Glutamatergic neuron (in vitro differentiated cells): Measurements from ENCODE around the gene SMAD2. TPM values are rescaled to one million over a fixed set of nuclear protein-coding genes. Genes with fewer than 3 reads are reported as not detected.
A peak's percentile ranks its signal among the peaks of the same experiment; 100 is the strongest.

Source experiments
- DNase-seq: peaks from one replicate; pipeline ENCODE4 v3.0.0; 2022
- H3K27ac Mint-ChIP-seq: one replicate; pipeline ENCODE4 v1.8.0; 2020; ENCODE audit warnings: mild to moderate bottlenecking, mixed read lengths, inconsistent platforms; ENCODE audit not compliant: unreplicated experiment
- H3K27me3 Mint-ChIP-seq: one replicate; pipeline ENCODE4 v1.8.0; 2020; ENCODE audit warnings: mild to moderate bottlenecking, moderate library complexity, mixed read lengths, inconsistent platforms; ENCODE audit not compliant: unreplicated experiment
- H3K36me3 Mint-ChIP-seq: one replicate; pipeline ENCODE4 v1.8.0; 2020; ENCODE audit warnings: mild to moderate bottlenecking, mixed read lengths, inconsistent platforms; ENCODE audit not compliant: unreplicated experiment
- H3K4me1 Mint-ChIP-seq: one replicate; pipeline ENCODE4 v1.8.0; 2020; ENCODE audit warnings: mild to moderate bottlenecking, low read depth, mixed read lengths, inconsistent platforms; ENCODE audit not compliant: unreplicated experiment
- H3K4me3 Mint-ChIP-seq: one replicate; pipeline ENCODE4 v1.8.0; 2020; ENCODE audit warnings: mild to moderate bottlenecking, mixed read lengths, inconsistent platforms; ENCODE audit not compliant: unreplicated experiment
- H3K9me3 Mint-ChIP-seq: one replicate; pipeline ENCODE4 v1.8.0; 2020; ENCODE audit warnings: mild to moderate bottlenecking, moderate library complexity, mixed read lengths, inconsistent platforms; ENCODE audit not compliant: unreplicated experiment
- CTCF ChIP-seq: fragments of 200-600 bp; sonication (generic); IDR thresholded peaks from one replicate; pipeline ENCODE4 v1.5.0; 2021; ENCODE audit not compliant: partially characterized antibody, unreplicated experiment
- long read RNA-seq: library from polyadenylated mRNA; unstranded; transcript quantifications from one replicate; pipeline ENCODE4 v2.0.0, GENCODE V29; 2020; ENCODE audit not compliant: unreplicated experiment
- total RNA-seq: library from RNA; stranded (reverse); fragmentation: NEBNext Ultra II Directional; extraction: Animal tissue kit (Norgen Biotek cat#: 25700); gene quantifications from one replicate; pipeline ENCODE4 v1.2.1, GENCODE V29; 2021; ENCODE audit not compliant: unreplicated experiment

The SMAD2 gene
- total RNA-seq = 134 TPM
- long read RNA-seq, full-length matches to known transcripts = 8 of 15 reads
- long read RNA-seq, partial matches to known transcripts = 1 of 15 reads
- long read RNA-seq, other reads (novel, unspliced or antisense) = 6 of 15 reads

DNA sequence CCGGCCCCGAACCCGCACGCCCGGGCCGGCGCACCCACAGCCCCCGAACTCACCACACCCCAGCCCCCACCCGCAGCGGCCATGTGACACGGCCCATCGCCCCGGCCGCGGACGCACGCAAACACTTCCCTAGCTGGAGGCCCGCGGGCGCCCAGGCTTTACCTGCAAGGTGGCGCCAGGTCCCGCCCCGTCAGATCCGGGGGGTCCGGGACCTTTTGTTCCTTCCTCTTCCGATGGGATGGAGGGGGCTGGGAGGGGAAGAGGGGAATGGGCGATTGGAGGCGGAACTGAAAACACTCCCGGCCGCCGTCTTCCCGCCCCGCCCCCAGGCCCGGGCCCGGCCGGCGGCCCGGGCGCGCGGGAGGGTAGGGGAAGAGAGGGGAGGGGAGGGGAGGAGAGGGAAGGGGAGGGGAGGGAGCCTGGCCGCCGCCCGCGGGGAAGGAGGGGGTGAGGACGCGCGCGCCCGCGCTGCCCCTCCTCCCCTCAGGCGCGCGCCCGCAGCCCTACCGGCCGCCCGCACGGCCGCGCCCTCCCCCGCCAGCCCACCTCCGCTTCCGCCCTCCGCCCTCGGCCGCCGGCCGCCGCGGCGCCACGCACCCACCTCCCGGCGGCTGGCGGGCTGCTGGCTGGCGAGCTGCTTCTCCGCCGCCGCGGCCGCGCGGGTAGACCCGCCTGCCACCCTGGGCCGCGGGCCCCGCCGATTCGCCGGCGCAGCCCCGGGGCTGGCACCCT, at the start of gene SMAD2:
TSS of gene SMAD2 (minus strand) at position 461 of the 732 bp plus-strand sequence. CDS start 33,903 bp downstream, outside the sequence.
- Mint-ChIP-seq H3K27me3 (no peaks in the 10 kb centered on the region), H3K9me3 (peaks cover 15% of the 10 kb centered on the region), H3K4me1 (peaks cover 44% of the 10 kb centered on the region), H3K36me3 (no peaks in the 10 kb centered on the region), H3K4me3 (peak within 1 kb of the TSS; percentile 92), H3K27ac (peak within 1 kb of the TSS; percentile 84)
- TF ChIP-seq CTCF = no peak
- peak; percentile 80 for DNase-seq

DNA sequence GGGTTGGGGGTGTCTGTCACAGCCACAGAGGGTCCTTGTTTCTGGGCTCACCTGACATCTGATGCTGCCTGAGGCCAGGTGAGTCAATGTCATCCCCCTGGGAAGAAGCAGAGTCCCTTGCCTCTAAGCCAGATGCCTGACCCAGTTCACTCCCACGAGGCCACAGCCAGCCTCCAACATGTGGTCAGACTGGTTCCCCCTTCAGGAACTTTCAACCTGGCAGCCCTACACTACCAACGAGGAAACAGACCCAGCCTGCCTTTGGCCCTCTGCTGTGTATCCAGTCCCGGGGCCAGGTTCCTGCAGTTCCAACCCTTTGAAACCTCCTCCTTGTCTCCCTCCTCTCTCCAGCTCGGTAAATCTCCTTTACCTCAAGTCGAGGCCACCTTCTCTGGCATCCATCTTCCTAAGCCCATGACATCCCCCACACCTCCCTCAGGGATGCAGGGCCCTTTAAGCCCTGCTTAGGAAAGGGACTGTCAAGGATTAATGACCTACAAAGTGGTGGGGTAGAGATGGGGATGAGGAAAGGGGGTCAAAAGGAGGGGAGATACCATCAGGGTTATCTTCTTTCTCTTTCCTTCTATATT, 49.2 kb upstream of the SMAD2 start:
- no peak overlapping the region for H3K4me3 Mint-ChIP-seq
- peaks cover 5% of the 10 kb centered on the region for H3K9me3 Mint-ChIP-seq
- H3K27me3 Mint-ChIP-seq = peaks cover 9% of the 10 kb centered on the region
- no peaks in the 10 kb centered on the region for H3K36me3 Mint-ChIP-seq
- no peak for DNase-seq
- peaks cover 32% of the 10 kb centered on the region for H3K4me1 Mint-ChIP-seq
- H3K27ac Mint-ChIP-seq = no peak overlapping the region
- no peak for TF ChIP-seq CTCF

GRCh38 chr18:47978603-47979002, 48.1 kb upstream of the SMAD2 start:
- peaks cover 3% of the 10 kb centered on the region for H3K27me3 Mint-ChIP-seq
- peaks cover 2% of the 10 kb centered on the region for H3K9me3 Mint-ChIP-seq

DNA sequence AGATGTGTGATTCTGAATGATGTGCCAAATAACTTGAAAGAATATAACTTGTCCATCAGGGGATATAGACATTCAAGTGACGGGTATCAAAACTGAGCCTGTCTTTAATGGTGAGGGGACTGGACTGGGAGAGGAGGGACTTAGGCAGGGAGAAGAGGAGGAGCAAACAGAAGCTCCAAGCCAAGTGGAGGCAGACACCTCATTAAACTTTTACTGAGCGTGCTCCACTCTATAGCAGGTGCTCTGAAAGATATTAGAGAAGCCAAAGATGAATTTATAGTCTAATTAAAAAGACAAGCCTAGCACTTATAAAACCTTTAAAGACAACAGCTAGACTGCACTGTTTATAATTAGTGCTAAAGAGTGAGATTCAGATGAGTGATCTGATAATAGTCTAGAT, 47.7 kb upstream of the SMAD2 start:
- Mint-ChIP-seq H3K27me3 (peaks cover 3% of the 10 kb centered on the region), H3K4me3 (no peak overlapping the region), H3K36me3 (no peaks in the 10 kb centered on the region), H3K27ac (no peak overlapping the region), H3K4me1 (peaks cover 21% of the 10 kb centered on the region), H3K9me3 (peaks cover under 1% of the 10 kb centered on the region)
- DNase-seq = no peak
- no peak for TF ChIP-seq CTCF

More at GRCh38 chr18:47978603-47979002, 48.1 kb upstream of the SMAD2 start:
- Mint-ChIP-seq H3K27ac (no peak overlapping the region), H3K36me3 (no peaks in the 10 kb centered on the region), H3K4me3 (no peak overlapping the region), H3K4me1 (peaks cover 25% of the 10 kb centered on the region)
- DNase-seq = no peak
- no peak for TF ChIP-seq CTCF

DNA sequence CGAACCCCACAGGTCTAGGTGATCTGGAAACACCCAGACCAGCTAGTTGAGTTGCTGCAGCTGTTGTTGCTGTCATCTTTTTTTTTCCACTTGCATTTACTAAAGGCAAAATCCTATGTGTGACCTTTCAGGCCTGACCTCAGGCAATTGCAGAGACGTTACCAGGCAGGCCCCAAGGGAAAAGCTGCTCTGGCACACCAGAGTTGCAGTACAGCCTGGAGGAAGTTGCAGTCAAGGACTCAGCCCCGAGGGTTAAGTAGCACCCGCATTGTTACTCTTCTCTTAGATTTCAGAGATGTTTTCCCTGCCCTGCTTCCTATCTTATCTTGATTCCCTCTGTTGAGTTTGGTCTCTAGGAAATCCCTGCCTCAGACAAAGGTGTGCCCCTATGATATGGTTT, 45.2 kb upstream of the SMAD2 start:
- peak; percentile 58 for DNase-seq
- TF ChIP-seq CTCF = no peak
- no peak overlapping the region for H3K4me3 Mint-ChIP-seq
- no peaks in the 10 kb centered on the region for H3K9me3 Mint-ChIP-seq
- H3K27me3 Mint-ChIP-seq = no peaks in the 10 kb centered on the region
- peaks cover 18% of the 10 kb centered on the region for H3K4me1 Mint-ChIP-seq
- H3K27ac Mint-ChIP-seq = peak overlapping the region; percentile 34
- H3K36me3 Mint-ChIP-seq = no peaks in the 10 kb centered on the region
